Activated CD8-positive, alpha-beta T cell treated with anti-CD3 and anti-CD28 coated beads for 36 hours (primary cell): Measurements from ENCODE around the gene DAPK2. TPM values are rescaled to one million over a fixed set of nuclear protein-coding genes. Genes with fewer than 3 reads are reported as not detected.
A peak's percentile ranks its signal among the peaks of the same experiment; 100 is the strongest.

Experiments used
- ATAC-seq: fragments of 200-7000 bp; cut with Tn5 transposase; one replicate; pipeline ENCODE4 v1.10.0; 2021; ENCODE audit warnings: mild to moderate bottlenecking, moderate library complexity
- CTCF ChIA-PET: fragments of 350-600 bp; sonication (Branson Sonifier 250); formaldehyde crosslinking; loops from one replicate; lab custom pipeline; 2021; ENCODE audit warnings: antibody characterized with exemption; lab: Charles Lee
- POLR2A ChIA-PET: fragments of 350-600 bp; sonication (Branson Sonifier 250); formaldehyde crosslinking; loops from one replicate; lab custom pipeline; 2021; ENCODE audit warnings: antibody characterized with exemption; lab: Charles Lee
- DNase-seq: peaks from one replicate; pipeline ENCODE4 v3.0.0-alpha.2; 2020
- H3K27ac Mint-ChIP-seq: one replicate; pipeline ENCODE4 v1.8.0; 2021; ENCODE audit warnings: mild to moderate bottlenecking, mixed read lengths
- H3K27me3 Mint-ChIP-seq: one replicate; pipeline ENCODE4 v1.8.0; 2021; ENCODE audit warnings: mixed read lengths
- H3K36me3 Mint-ChIP-seq: one replicate; pipeline ENCODE4 v1.8.0; 2021; ENCODE audit warnings: low read depth, mixed read lengths
- H3K4me1 Mint-ChIP-seq: one replicate; pipeline ENCODE4 v1.8.0; 2021; ENCODE audit warnings: low read depth, mixed read lengths
- H3K4me3 Mint-ChIP-seq: one replicate; pipeline ENCODE4 v1.8.0; 2021; ENCODE audit warnings: mild to moderate bottlenecking, moderate library complexity, mixed read lengths
- H3K9me3 Mint-ChIP-seq: one replicate; pipeline ENCODE4 v1.8.0; 2021; ENCODE audit warnings: mixed read lengths
- intact Hi-C: fragments of 100-400 bp; cut with micrococcal nuclease; formaldehyde crosslinking; loops from one replicate; pipeline ENCODE4 v1.10.0; 2022
- total RNA-seq, 2 experiments: library from RNA; stranded (reverse); gene quantifications; one replicate each; pipeline ENCODE4 v1.2.3, GENCODE V29; 2021
- TF ChIP-seq, protein P1 (sequence below): fragments of 200-600 bp; IDR thresholded peaks from one replicate; pipeline ENCODE4 v1.8.0; 2022; ENCODE audit warnings: antibody characterized with exemption, mild to moderate bottlenecking

The DAPK2 gene
- total RNA-seq, 2 experiments from 2014 or later: 1.2 to 1.5 TPM

DNA sequence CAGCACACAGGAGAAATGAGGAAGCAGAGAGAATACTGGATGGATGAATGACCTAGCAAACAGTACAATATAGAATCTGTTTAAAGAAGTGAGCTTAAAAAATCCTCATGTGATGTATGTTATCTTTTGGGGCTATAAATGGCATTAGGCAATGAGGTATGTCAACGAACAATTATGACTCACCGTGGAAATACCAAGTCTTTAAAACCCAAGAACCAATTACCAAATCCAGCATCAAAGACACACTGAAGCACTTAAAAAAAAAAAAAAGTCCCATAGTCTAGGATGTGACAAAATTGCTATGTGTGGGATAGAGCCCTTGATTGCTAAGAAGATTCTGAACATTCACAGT is 176.3 kb downstream of the DAPK2 start:
- no peak overlapping the region for H3K4me3 Mint-ChIP-seq
- intact Hi-C loops: no loop called here
- ChIA-PET POLR2A (interaction anchor here (1.0 to 2.2 kb wide), 4 partner anchors 10 to 37 kb away, joined by 3 to 10 read pairs (median 4); no protein-coding TSS in a partner anchor), CTCF (interaction anchor here (1.6 to 2.4 kb wide), 3 partner anchors 10 to 20 kb away, joined by 5 to 8 read pairs (median 7); no protein-coding TSS in a partner anchor)
- H3K9me3 Mint-ChIP-seq: peaks cover 6% of the 10 kb centered on the region
- peak overlapping the region; percentile 59 for H3K27ac Mint-ChIP-seq
- TF ChIP-seq, protein P1, sequence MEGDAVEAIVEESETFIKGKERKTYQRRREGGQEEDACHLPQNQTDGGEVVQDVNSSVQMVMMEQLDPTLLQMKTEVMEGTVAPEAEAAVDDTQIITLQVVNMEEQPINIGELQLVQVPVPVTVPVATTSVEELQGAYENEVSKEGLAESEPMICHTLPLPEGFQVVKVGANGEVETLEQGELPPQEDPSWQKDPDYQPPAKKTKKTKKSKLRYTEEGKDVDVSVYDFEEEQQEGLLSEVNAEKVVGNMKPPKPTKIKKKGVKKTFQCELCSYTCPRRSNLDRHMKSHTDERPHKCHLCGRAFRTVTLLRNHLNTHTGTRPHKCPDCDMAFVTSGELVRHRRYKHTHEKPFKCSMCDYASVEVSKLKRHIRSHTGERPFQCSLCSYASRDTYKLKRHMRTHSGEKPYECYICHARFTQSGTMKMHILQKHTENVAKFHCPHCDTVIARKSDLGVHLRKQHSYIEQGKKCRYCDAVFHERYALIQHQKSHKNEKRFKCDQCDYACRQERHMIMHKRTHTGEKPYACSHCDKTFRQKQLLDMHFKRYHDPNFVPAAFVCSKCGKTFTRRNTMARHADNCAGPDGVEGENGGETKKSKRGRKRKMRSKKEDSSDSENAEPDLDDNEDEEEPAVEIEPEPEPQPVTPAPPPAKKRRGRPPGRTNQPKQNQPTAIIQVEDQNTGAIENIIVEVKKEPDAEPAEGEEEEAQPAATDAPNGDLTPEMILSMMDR: no peak
- peaks cover 17% of the 10 kb centered on the region for H3K4me1 Mint-ChIP-seq
- DNase-seq (no peak), ATAC-seq (peak; percentile 88)
- no peaks in the 10 kb centered on the region for H3K36me3 Mint-ChIP-seq
- no peaks in the 10 kb centered on the region for H3K27me3 Mint-ChIP-seq

DNA sequence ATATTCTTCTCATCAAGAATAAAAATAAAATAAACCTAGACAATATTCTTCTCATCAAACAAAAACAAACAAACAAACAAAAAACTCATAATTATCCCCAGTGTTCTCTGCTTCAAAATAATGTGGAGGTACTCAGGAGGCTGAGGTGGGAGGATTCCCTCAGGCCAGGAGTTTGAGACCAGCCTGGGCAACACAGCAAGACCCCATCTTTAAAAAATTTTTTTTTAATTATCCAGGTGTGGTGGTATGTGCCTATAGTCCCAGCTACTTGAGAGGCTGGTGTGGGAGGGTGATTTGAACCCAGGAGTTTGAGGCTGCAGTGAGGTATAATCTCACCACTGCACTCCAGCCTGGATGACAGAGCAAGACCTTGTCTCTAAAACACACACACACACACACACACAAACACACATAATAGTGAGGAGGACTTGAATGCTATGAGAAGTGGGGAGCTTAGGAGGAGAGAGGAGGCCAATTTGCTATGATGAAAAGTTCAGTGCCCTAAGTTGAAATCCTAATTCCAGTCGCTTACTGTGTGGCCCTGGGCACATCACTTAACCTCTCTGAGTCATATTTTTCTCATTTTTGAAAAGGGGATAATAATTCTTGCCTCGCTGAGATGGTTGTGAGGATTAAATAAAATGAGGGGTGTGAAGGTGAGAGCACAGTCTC is 176.8 kb downstream of the DAPK2 start:
- ChIA-PET CTCF (interaction anchor here (1.0 to 2.4 kb wide), 5 partner anchors 11 to 199 kb away, joined by 3 to 8 read pairs (median 6); no protein-coding TSS in a partner anchor), POLR2A (interaction anchor here (1.0 to 2.2 kb wide), 5 partner anchors 9 to 51 kb away, joined by 3 to 10 read pairs (median 3); no protein-coding TSS in a partner anchor)
- ATAC-seq (peak; percentile 57), DNase-seq (no peak)
- Mint-ChIP-seq H3K36me3 (no peaks in the 10 kb centered on the region), H3K4me3 (no peak overlapping the region), H3K9me3 (peaks cover 6% of the 10 kb centered on the region), H3K27me3 (no peaks in the 10 kb centered on the region), H3K4me1 (peaks cover 17% of the 10 kb centered on the region), H3K27ac (peak overlapping the region; percentile 59)
- TF ChIP-seq, protein P1: no peak
- intact Hi-C loops: no loop called here

DNA sequence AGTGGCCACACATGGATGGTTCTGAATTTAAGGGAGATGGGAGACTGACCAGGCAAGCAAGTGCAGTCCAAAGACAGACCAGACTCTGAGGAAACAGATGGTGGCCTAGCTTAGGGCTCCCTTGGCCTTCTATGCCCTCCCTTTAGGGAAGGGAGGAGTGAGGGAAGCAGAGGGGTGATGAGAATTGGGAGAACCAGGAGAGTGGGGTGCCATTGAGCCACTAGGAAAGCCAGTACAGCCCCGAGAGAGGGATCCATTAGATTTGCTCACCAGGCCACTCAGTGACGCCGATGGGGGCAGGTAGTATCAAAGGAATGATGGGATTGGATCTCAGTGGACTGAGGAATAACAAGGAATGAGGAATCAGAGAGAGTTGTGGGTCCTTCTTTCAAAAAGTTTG is 182.1 kb downstream of the DAPK2 start:
- TF ChIP-seq, protein P1: no peak
- ATAC-seq: no peak
- no peaks in the 10 kb centered on the region for H3K9me3 Mint-ChIP-seq
- ChIA-PET POLR2A (interaction anchor here (0.5 to 0.7 kb wide), 2 partner anchors 19 to 108 kb away, joined by 3 read pairs; no protein-coding TSS in a partner anchor), CTCF (interaction anchor here (0.6 kb wide), 1 partner anchor 152 kb away, joined by 3 read pairs; no protein-coding TSS in a partner anchor)
- H3K4me3 Mint-ChIP-seq: no peak overlapping the region
- peaks cover 22% of the 10 kb centered on the region for H3K4me1 Mint-ChIP-seq
- intact Hi-C loops: no loop called here
- no peaks in the 10 kb centered on the region for H3K27me3 Mint-ChIP-seq
- no peaks in the 10 kb centered on the region for H3K36me3 Mint-ChIP-seq
- DNase-seq: no peak
- no peak overlapping the region for H3K27ac Mint-ChIP-seq

DNA sequence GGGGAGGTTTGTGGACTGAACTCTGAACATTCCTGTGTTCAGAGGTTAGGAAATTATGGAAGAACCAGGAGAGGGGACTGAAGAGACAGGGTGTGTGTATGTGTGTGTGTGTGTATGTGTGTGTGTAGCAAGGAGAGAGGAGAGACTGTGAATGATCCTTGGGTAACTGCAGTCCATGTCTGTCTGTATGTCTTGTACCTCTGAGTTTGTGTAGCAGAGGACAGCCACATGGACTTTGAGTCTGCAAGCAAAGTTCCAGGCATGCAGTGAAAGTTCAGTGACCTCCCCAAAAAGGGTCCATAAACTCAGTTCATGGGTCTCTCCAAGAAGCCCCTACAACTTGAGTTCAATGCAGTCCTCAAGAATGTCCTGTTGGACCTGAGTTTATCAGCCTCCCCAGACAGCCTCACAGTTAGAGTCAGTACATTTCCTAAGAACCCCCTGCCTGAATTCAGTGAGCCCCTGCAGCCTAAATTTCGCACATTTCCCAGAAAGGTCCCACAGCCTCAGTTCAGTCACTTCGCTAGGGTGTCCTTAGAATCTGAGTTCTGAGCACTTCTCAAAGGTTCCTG is 184.3 kb downstream of the DAPK2 start:
- intact Hi-C loops: no loop called here
- ATAC-seq (no peak), DNase-seq (no peak)
- POLR2A ChIA-PET: no interaction called here
- Mint-ChIP-seq H3K4me1 (peaks cover 30% of the 10 kb centered on the region), H3K9me3 (no peaks in the 10 kb centered on the region), H3K4me3 (no peak overlapping the region), H3K27me3 (no peaks in the 10 kb centered on the region), H3K27ac (no peak overlapping the region), H3K36me3 (no peaks in the 10 kb centered on the region)
- TF ChIP-seq, protein P1: no peak
- CTCF ChIA-PET: no interaction called here

DNA sequence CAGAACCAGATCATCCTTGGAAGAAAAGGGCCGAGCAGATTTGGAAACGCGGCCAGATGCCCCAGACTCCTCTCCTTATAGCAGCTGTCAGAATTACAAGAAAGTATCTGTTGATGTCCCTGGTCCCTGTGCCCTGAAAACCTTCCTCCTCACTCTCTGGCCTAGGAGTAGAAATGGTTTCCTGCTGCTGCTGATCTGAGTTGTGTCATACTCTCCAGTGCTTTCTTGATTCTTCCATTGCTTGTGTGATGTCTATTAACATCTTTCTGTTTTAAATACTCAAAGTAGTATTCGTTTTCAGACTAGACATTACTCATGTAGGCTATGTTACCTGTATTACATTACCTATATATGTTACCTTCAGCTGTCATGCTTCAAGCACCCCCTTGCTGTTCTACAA is 185.7 kb downstream of the DAPK2 start:
- POLR2A ChIA-PET: interaction anchor here (1.0 to 1.5 kb wide), 3 partner anchors 8 to 32 kb away, joined by 3 to 10 read pairs (median 4); no protein-coding TSS in a partner anchor
- Mint-ChIP-seq H3K4me1 (peaks cover 31% of the 10 kb centered on the region), H3K27ac (peak overlapping the region; percentile 85), H3K4me3 (no peak overlapping the region), H3K36me3 (no peaks in the 10 kb centered on the region), H3K27me3 (no peaks in the 10 kb centered on the region), H3K9me3 (no peaks in the 10 kb centered on the region)
- intact Hi-C loops: no loop called here
- CTCF ChIA-PET: interaction anchor here (0.6 to 4.3 kb wide), 4 partner anchors 22 to 202 kb away, joined by 3 to 24 read pairs (median 7); no protein-coding TSS in a partner anchor
- DNase-seq (no peak), ATAC-seq (peak; percentile 48)
- TF ChIP-seq, protein P1: no peak
